ENCODE results near the gene OIT3. TPM values are rescaled to one million over a fixed set of nuclear protein-coding genes. Genes with fewer than 3 reads are reported as not detected.

Gene OIT3
- total RNA-seq, 1 donor from 2014 or later: not detected

DNA sequence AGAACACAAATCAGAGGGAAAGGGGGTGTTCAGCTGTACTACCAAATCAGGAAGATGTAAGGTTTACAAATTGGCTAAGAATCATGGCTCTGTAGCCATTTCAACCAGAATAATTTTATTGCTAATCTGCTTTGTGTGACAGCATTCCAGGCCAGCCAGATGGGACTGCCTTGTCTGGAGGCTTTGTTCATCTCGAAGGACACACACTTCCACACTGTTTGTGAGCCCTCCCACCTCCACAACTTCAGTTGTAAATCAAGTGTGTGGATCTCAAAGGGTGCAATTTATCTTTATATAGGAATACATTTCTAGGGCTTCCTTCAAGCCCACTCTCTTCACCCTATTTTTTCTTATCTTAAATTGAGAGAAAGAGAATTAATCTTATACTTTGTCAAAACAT lies 6.9 kb upstream of the OIT3 start:
- no peaks in the 10 kb centered on the region for H3K27me3 Mint-ChIP-seq
- no peak overlapping the region for H3K4me3 Mint-ChIP-seq
- TF ChIP-seq, protein P1, sequence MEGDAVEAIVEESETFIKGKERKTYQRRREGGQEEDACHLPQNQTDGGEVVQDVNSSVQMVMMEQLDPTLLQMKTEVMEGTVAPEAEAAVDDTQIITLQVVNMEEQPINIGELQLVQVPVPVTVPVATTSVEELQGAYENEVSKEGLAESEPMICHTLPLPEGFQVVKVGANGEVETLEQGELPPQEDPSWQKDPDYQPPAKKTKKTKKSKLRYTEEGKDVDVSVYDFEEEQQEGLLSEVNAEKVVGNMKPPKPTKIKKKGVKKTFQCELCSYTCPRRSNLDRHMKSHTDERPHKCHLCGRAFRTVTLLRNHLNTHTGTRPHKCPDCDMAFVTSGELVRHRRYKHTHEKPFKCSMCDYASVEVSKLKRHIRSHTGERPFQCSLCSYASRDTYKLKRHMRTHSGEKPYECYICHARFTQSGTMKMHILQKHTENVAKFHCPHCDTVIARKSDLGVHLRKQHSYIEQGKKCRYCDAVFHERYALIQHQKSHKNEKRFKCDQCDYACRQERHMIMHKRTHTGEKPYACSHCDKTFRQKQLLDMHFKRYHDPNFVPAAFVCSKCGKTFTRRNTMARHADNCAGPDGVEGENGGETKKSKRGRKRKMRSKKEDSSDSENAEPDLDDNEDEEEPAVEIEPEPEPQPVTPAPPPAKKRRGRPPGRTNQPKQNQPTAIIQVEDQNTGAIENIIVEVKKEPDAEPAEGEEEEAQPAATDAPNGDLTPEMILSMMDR (IDR thresholded peaks at IDR 0.05): no peak
- ChIA-PET POLR2A (no interaction called here), CTCF (no interaction called here)
- ATAC-seq (ENCODE audit: low read depth): no peak
- no peak overlapping the region for H3K27ac Mint-ChIP-seq
- peaks cover 8% of the 10 kb centered on the region for H3K9me3 Mint-ChIP-seq
- intact Hi-C loops (cut with micrococcal nuclease): no loop called here
- no peak for DNase-seq
- H3K4me1 Mint-ChIP-seq: peaks cover 9% of the 10 kb centered on the region
- peaks cover 44% of the 10 kb centered on the region for H3K36me3 Mint-ChIP-seq (ENCODE audit: low read depth)

DNA sequence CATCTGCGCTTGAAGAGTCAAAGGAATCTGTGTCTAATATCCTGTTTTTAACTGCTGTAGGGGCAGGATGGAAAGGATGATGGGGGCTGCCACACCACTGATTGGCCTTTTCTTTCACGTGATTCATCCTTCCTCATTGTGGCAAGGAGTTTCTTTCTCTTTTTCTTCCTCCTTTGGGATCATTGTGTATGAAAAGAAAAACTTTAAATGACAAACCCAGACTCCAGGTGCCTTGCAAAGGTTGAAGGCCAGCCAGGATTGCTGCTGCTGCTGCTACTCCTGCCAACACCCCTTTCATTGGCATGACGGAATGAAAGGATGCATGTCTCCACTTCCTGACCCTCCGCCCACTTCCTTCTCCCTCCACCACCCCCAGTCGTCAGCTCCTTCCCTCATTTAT lies 6.5 kb upstream of the OIT3 start:
- ATAC-seq (ENCODE audit: low read depth): no peak
- H3K9me3 Mint-ChIP-seq: peaks cover 6% of the 10 kb centered on the region
- peaks cover 40% of the 10 kb centered on the region for H3K36me3 Mint-ChIP-seq (ENCODE audit: low read depth)
- no peak overlapping the region for H3K27ac Mint-ChIP-seq
- CTCF ChIA-PET: no interaction called here
- no peak for DNase-seq
- intact Hi-C loops (cut with micrococcal nuclease): no loop called here
- TF ChIP-seq, protein P1 (IDR thresholded peaks at IDR 0.05): no peak
- POLR2A ChIA-PET: no interaction called here
- peak overlapping the region; percentile 58 for H3K4me3 Mint-ChIP-seq
- H3K4me1 Mint-ChIP-seq: peaks cover 9% of the 10 kb centered on the region
- H3K27me3 Mint-ChIP-seq: no peaks in the 10 kb centered on the region

DNA sequence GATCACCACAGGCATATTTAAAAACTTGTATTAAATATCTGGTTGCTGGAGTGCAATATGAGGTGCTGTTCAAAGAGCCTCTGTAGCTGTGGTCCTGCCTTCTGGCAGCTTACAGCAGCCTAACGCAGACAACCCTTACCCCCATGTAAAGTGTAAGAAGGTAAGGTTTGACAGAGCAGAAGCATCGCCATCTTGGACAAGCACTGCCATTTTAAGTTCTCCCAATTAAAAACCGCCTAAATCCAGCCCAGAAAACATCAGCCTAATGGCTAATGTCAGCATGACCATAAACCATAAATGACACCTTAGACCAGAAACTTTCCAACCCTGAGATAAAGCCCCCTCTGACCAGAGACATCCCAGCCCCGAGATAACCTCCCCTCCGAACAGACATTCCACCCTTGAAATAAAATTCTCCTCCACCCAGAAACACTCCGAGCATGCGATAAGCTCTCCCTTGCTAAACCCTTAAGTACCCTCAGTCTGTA lies 5.3 kb upstream of the OIT3 start:
- ATAC-seq (ENCODE audit: low read depth) (no peak), DNase-seq (no peak)
- POLR2A ChIA-PET: no interaction called here
- Mint-ChIP-seq H3K4me3 (no peak overlapping the region), H3K27me3 (no peaks in the 10 kb centered on the region), H3K4me1 (peaks cover 9% of the 10 kb centered on the region), H3K9me3 (no peaks in the 10 kb centered on the region), H3K27ac (no peak overlapping the region), H3K36me3 (ENCODE audit: low read depth) (peaks cover 32% of the 10 kb centered on the region)
- intact Hi-C loops (cut with micrococcal nuclease): no loop called here
- TF ChIP-seq, protein P1 (IDR thresholded peaks at IDR 0.05): no peak
- CTCF ChIA-PET: no interaction called here

DNA sequence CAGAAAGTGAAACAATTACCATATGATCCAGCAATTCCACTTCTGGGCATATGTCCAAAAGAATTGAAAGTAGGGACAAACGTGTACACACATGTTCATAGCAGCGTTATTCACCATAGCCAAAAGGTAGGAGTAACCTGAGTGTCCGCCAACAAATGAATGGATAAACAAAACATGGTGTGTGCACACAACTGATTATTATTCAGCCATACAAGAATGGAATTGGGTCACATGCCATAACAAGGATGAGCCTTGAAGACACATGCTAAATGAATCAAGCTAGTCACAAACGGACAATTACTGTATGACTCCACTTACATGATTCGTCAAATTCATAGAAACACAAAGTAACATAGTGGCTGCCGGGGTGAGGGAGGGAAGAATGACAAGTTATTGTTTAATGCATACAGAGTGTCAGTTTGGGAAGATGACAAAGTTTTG lies 4.1 kb upstream of the OIT3 start:
- ChIA-PET POLR2A (no interaction called here), CTCF (no interaction called here)
- H3K27me3 Mint-ChIP-seq: no peaks in the 10 kb centered on the region
- TF ChIP-seq, protein P1 (IDR thresholded peaks at IDR 0.05): no peak
- H3K27ac Mint-ChIP-seq: no peak overlapping the region
- intact Hi-C loops (cut with micrococcal nuclease): no loop called here
- H3K4me3 Mint-ChIP-seq: no peak overlapping the region
- no peak for ATAC-seq (ENCODE audit: low read depth)
- DNase-seq: no peak
- no peaks in the 10 kb centered on the region for H3K9me3 Mint-ChIP-seq
- peaks cover 25% of the 10 kb centered on the region for H3K36me3 Mint-ChIP-seq (ENCODE audit: low read depth)
- H3K4me1 Mint-ChIP-seq: peaks cover 9% of the 10 kb centered on the region

DNA sequence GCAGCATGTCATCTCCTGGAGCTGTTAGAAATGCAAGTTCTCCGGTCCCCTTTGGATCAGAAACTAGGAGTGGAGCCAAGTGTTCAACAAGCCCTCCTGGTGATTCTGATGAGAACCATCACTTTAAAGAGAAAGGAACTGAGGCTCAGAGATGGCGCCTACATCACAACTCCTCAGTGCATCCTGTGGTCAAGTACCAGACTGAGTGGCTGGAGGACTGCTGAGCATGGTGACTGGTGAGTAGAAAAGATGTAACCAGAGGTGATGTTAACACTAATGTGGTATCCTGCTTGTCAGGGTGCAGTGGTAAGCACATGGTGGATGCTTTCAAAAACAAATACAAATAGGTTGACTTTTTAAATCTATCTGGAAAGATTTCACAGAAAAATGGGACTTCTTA lies 3.5 kb upstream of the OIT3 start:
- no peak overlapping the region for H3K27ac Mint-ChIP-seq
- no peak for DNase-seq

More for the DNA sequence above, 3.5 kb upstream of the OIT3 start:
- TF ChIP-seq, protein P1 (IDR thresholded peaks at IDR 0.05): no peak
- Mint-ChIP-seq H3K9me3 (no peaks in the 10 kb centered on the region), H3K4me1 (peaks cover 9% of the 10 kb centered on the region), H3K36me3 (ENCODE audit: low read depth) (peaks cover 21% of the 10 kb centered on the region), H3K4me3 (no peak overlapping the region), H3K27me3 (peaks cover 3% of the 10 kb centered on the region)
- intact Hi-C loops (cut with micrococcal nuclease): no loop called here
- ChIA-PET POLR2A (no interaction called here), CTCF (no interaction called here)
- no peak for ATAC-seq (ENCODE audit: low read depth)
